ENCODE measurements around the gene ERBIN.
"Not testable (repeated sequence)": the region's sequence is repeated elsewhere in the genome, so short reads cannot be mapped to it uniquely, and the experiment has no call there.

DNA sequence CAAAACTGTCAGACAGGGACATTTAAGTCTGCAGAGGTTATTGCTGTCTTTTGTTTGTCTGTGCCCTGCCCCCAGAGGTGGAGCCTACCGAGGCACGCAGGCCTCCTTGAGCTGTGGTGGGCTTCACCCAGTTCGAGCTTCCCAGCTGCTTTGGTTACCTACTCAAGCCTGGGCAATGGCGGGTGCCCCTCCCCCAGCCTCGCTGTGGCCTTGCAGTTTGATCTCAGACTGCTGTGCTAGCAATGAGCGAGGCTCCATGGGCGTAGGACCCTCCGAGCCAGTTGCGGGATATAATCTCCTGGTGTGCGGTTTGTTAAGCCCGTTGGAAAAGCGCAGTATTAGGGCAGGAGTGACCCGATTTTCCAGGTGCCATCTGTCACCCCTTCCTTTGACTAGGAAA, 136.7 kb downstream of the ERBIN start:
- not testable (repeated sequence) for TF ChIP-seq EZH2 (IDR thresholded peaks at IDR 0.05; ENCODE audit: insufficient read depth, poor library complexity, severe bottlenecking); EZH2phosphoT487 (IDR thresholded peaks at IDR 0.05; ENCODE audit: insufficient read depth, low read depth)

Measured in GM23248 (cell line).